Effector memory CD8-positive, alpha-beta T cell (primary cell): ENCODE measurements around the gene HEATR3.
A peak's percentile ranks its signal among the peaks of the same experiment; 100 is the strongest.

Experiments
- ATAC-seq: fragments of 150-1000 bp; cut with Tn5 transposase; replicated peaks from 2 replicates; pipeline ENCODE4 v1.10.0; 2021; ENCODE audit warnings: mild to moderate bottlenecking, moderate library complexity
- DNase-seq, 3 experiments: peaks; one replicate each; pipeline ENCODE4 v3.0.0; 2021
- H3K27ac Mint-ChIP-seq, 2 donors: one replicate each; pipeline ENCODE4 v1.8.0; 2022; ENCODE audit warnings: mild to moderate bottlenecking in 2 of 2, mixed read lengths in 2 of 2, moderate library complexity in 2 of 2
- H3K27me3 Mint-ChIP-seq, 2 donors: one replicate each; pipeline ENCODE4 v1.8.0; 2022; ENCODE audit warnings: mixed read lengths in 2 of 2
- H3K36me3 Mint-ChIP-seq: one replicate; pipeline ENCODE4 v1.8.0; 2022; ENCODE audit warnings: mild to moderate bottlenecking, moderate library complexity, mixed read lengths; ENCODE audit not compliant: insufficient read depth
- H3K4me1 Mint-ChIP-seq, 2 donors: one replicate each; pipeline ENCODE4 v1.8.0; 2022; ENCODE audit warnings: low read depth in 2 of 2, mixed read lengths in 2 of 2
- H3K4me3 Mint-ChIP-seq, 2 donors: one replicate each; pipeline ENCODE4 v1.8.0; 2022; ENCODE audit warnings: mild to moderate bottlenecking in 2 of 2, mixed read lengths in 2 of 2, moderate library complexity in 2 of 2
- H3K9me3 Mint-ChIP-seq, 2 donors: one replicate each; pipeline ENCODE4 v1.8.0; 2022; ENCODE audit warnings: mixed read lengths in 2 of 2
- total RNA-seq, 9 experiments: gene quantifications; one replicate each; lab custom pipeline; 2026; lab: John Stamatoyannopoulos, UW

The HEATR3 gene
- total RNA-seq = 12.1 to 48.0 (median 41.9) reads per million in 9 experiments

GRCh38 chr16:50065624-50066481 is at the start of gene HEATR3:
TSS of gene HEATR3 (plus strand) at chr16:50065970. CDS start at chr16:50066132, 162 bp downstream.
- Mint-ChIP-seq H3K27ac (peak within 1 kb of the TSS; percentile 85 to 86), H3K4me1 (peaks cover 20 to 39% of the 10 kb centered on the region in 2 donors), H3K9me3 (no peaks in the 10 kb centered on the region), H3K4me3 (peak within 1 kb of the TSS; percentile 94 to 95), H3K27me3 (no peaks in the 10 kb centered on the region), H3K36me3 (peaks cover 25% of the 10 kb centered on the region)
- ATAC-seq = peak; percentile 82
- peak; percentile 93 to 95 (median 94) for DNase-seq

GRCh38 chr16:50017553-50017952 is 48.2 kb upstream of the HEATR3 start:
- no peaks in the 10 kb centered on the region for H3K4me1 Mint-ChIP-seq
- no peaks in the 10 kb centered on the region for H3K36me3 Mint-ChIP-seq
- DNase-seq = no peak
- H3K4me3 Mint-ChIP-seq = no peak overlapping the region
- ATAC-seq = no peak
- no peak overlapping the region for H3K27ac Mint-ChIP-seq
- H3K27me3 Mint-ChIP-seq = peaks cover 0 to 9% of the 10 kb centered on the region in 2 donors
- H3K9me3 Mint-ChIP-seq = no peaks in the 10 kb centered on the region

GRCh38 chr16:50021544-50021943 is 44.2 kb upstream of the HEATR3 start:
- H3K4me1 Mint-ChIP-seq = peaks cover 2 to 11% of the 10 kb centered on the region in 2 donors
- H3K4me3 Mint-ChIP-seq = no peak overlapping the region
- no peaks in the 10 kb centered on the region for H3K9me3 Mint-ChIP-seq
- H3K27me3 Mint-ChIP-seq = peaks cover 0 to 9% of the 10 kb centered on the region in 2 donors
- ATAC-seq (no peak), DNase-seq (no peak)
- H3K36me3 Mint-ChIP-seq = peaks cover 10% of the 10 kb centered on the region
- H3K27ac Mint-ChIP-seq = no peak overlapping the region

GRCh38 chr16:50023641-50024040 is 42.1 kb upstream of the HEATR3 start:
- Mint-ChIP-seq H3K4me1 (peaks cover 5 to 11% of the 10 kb centered on the region in 2 donors), H3K4me3 (no peak overlapping the region), H3K27me3 (peaks cover 0 to 7% of the 10 kb centered on the region in 2 donors), H3K27ac (no peak overlapping the region), H3K36me3 (peaks cover 16% of the 10 kb centered on the region), H3K9me3 (no peaks in the 10 kb centered on the region)
- DNase-seq (no peak), ATAC-seq (no peak)

GRCh38 chr16:50024207-50024606 is 41.6 kb upstream of the HEATR3 start:
- DNase-seq = no peak
- Mint-ChIP-seq H3K9me3 (no peaks in the 10 kb centered on the region), H3K27ac (peak overlapping the region; percentile 93 to 94), H3K4me3 (peak overlapping the region; percentile 90 to 96), H3K27me3 (peaks cover 0 to 1% of the 10 kb centered on the region in 2 donors), H3K36me3 (peaks cover 16% of the 10 kb centered on the region), H3K4me1 (peaks cover 5 to 11% of the 10 kb centered on the region in 2 donors)
- ATAC-seq = no peak

- H3K4me1 Mint-ChIP-seq = peaks cover 5 to 15% of the 10 kb centered on the region in 2 donors
- ATAC-seq (peak; percentile 97), DNase-seq (peak; percentile 93 to 98 (median 96))
- H3K27me3 Mint-ChIP-seq = no peaks in the 10 kb centered on the region
- peak within 1 kb of the TSS; percentile 90 to 96 for H3K4me3 Mint-ChIP-seq
- peaks cover 20% of the 10 kb centered on the region for H3K36me3 Mint-ChIP-seq
- H3K27ac Mint-ChIP-seq = peak within 1 kb of the TSS; percentile 93 to 94
- no peaks in the 10 kb centered on the region for H3K9me3 Mint-ChIP-seq
Measured at GRCh38 chr16:50024684-50025536, 40.9 kb upstream of the HEATR3 start, which contains the start of gene CNEP1R1. TSS of gene CNEP1R1 (plus strand) at chr16:50025225. CDS start at chr16:50025316, 91 bp downstream.

- Mint-ChIP-seq H3K9me3 (no peaks in the 10 kb centered on the region), H3K36me3 (peaks cover 25% of the 10 kb centered on the region), H3K4me3 (peak overlapping the region; percentile 90 to 96), H3K4me1 (peaks cover 5 to 18% of the 10 kb centered on the region in 2 donors), H3K27ac (peak overlapping the region; percentile 93 to 94), H3K27me3 (no peaks in the 10 kb centered on the region)
- DNase-seq (peak; percentile 14 to 29 (median 14)), ATAC-seq (peak; percentile 17)
Measured at GRCh38 chr16:50025537-50025931, 40.2 kb upstream of the HEATR3 start.

DNA sequence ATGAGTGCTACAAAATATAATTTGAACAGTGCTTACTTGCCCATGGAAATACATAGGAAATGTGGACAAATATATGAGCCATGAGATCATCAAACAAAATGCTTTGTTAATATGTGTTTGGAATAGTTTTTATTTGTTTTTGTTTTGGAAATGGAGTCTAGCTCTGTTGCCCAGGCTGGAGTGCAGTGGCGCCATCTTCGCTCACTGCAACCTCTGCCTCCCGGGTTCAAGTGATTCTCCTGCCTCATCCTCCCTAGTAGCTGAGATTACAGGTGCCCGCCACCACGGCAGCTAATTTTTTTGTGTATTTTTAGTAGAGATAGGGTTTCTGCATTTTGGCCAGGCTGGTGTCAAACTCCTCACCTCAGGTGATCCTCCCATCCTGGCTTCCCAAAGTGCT is 37.9 kb upstream of the HEATR3 start:
- H3K27ac Mint-ChIP-seq = peak overlapping the region in 1 of 2 donors; percentile 44
- peaks cover 5 to 18% of the 10 kb centered on the region in 2 donors for H3K4me1 Mint-ChIP-seq

DNA sequence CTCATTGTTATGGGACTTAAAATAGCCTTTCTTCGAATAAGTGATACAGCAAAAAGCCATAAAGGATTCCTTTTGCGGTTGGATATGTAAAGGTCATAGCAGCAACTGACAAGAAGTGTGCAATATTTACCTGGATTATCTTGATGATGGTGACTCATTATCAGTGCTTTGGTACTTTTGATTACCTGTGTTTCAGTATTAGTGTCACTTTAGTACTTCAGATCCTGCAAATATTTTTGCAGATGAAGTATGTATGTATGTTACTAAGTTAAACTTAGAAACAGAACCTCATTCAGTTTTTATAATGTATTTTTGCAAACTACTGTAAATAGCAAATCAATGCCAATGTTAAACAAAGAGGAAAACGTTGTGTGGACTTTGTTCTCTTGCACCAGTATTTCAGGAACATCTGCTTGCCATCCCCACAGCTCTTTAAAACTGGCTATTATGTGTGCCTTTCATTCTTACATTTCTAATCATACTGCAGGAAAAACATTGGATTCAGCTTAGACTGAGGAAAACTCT is 30.2 kb upstream of the HEATR3 start:
- ATAC-seq (no peak), DNase-seq (no peak)
- Mint-ChIP-seq H3K27me3 (no peaks in the 10 kb centered on the region), H3K9me3 (no peaks in the 10 kb centered on the region), H3K4me1 (no peaks in the 10 kb centered on the region), H3K36me3 (peaks cover 55% of the 10 kb centered on the region), H3K4me3 (no peak overlapping the region), H3K27ac (no peak overlapping the region)

More for the DNA sequence above, 37.9 kb upstream of the HEATR3 start:
- ATAC-seq = no peak
- no peak for DNase-seq
- Mint-ChIP-seq H3K36me3 (peaks cover 40% of the 10 kb centered on the region), H3K27me3 (no peaks in the 10 kb centered on the region), H3K9me3 (no peaks in the 10 kb centered on the region), H3K4me3 (no peak overlapping the region)

DNA sequence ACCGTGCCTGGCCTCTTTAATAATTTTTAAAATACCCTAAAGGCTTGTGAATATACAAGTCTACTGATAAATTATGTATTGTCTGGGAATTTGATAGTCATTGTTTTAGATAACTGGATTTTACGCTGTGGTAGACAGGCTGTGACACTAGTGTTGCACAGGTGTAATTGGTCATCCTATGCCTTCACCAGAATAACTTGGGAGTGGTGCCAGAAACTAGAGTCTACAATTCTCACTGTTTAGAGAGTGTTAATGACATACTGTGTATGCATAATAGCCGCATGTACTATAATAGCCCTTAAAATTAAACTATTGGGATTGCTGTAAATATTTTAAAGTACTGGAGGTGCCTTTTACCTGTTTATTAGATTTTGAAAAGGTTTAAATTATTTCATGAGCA is 29.3 kb upstream of the HEATR3 start:
- ATAC-seq (no peak), DNase-seq (no peak)
- Mint-ChIP-seq H3K27me3 (no peaks in the 10 kb centered on the region), H3K9me3 (no peaks in the 10 kb centered on the region), H3K36me3 (peaks cover 48% of the 10 kb centered on the region), H3K27ac (no peak overlapping the region), H3K4me1 (no peaks in the 10 kb centered on the region), H3K4me3 (no peak overlapping the region)

GRCh38 chr16:50037662-50038220 is 28.0 kb upstream of the HEATR3 start:
- H3K9me3 Mint-ChIP-seq = no peaks in the 10 kb centered on the region

GRCh38 chr16:50038286-50038685 is 27.5 kb upstream of the HEATR3 start:
- Mint-ChIP-seq H3K27ac (no peak overlapping the region), H3K27me3 (peaks cover 7 to 9% of the 10 kb centered on the region in 2 donors), H3K36me3 (peaks cover 37% of the 10 kb centered on the region), H3K4me1 (no peaks in the 10 kb centered on the region), H3K4me3 (no peak overlapping the region), H3K9me3 (no peaks in the 10 kb centered on the region)
- DNase-seq (no peak), ATAC-seq (no peak)

More at GRCh38 chr16:50037662-50038220, 28.0 kb upstream of the HEATR3 start:
- no peak overlapping the region for H3K4me3 Mint-ChIP-seq
- H3K4me1 Mint-ChIP-seq = no peaks in the 10 kb centered on the region
- H3K27me3 Mint-ChIP-seq = peaks cover 2 to 4% of the 10 kb centered on the region in 2 donors
- ATAC-seq = no peak
- DNase-seq = no peak
- H3K36me3 Mint-ChIP-seq = peaks cover 40% of the 10 kb centered on the region
- H3K27ac Mint-ChIP-seq = no peak overlapping the region
